ENCODE data around the gene FAM156A. TPM values are rescaled to one million over a fixed set of nuclear protein-coding genes. Genes with fewer than 3 reads are reported as not detected.
"Not testable (repeated sequence)": the region's sequence is repeated elsewhere in the genome, so short reads cannot be mapped to it uniquely, and the experiment has no call there.

Gene FAM156A
- total RNA-seq, 6 donors from 2014 or later, result 12.0 to 60.8 (median 17.6) TPM

GRCh38 chrX:52979993-52980392 is 21.7 kb upstream of the FAM156A start:
- no peaks in the 10 kb centered on the region for H3K27me3 ChIP-seq
- H3K27ac ChIP-seq, result peak overlapping the region; percentile 1 to 49 (median 43)
- no peak for ATAC-seq (ENCODE audit: low FRiP score in 2 of 2)
- no peak overlapping the region for H3K4me3 ChIP-seq
- no peaks in the 10 kb centered on the region for H3K36me3 ChIP-seq
- no peak for DNase-seq
- TF ChIP-seq POLR2A (IDR thresholded peaks at IDR 0.05), result no peak
- no peak for TF ChIP-seq POLR2AphosphoS5 (IDR thresholded peaks at IDR 0.05)
- no peak for TF ChIP-seq CTCF (IDR thresholded peaks at IDR 0.05)
- TF ChIP-seq EP300 (IDR thresholded peaks at IDR 0.05), result no peak
- H3K9me3 ChIP-seq, result no peaks in the 10 kb centered on the region
- H3K4me1 ChIP-seq, result no peaks in the 10 kb centered on the region
- WGBS, 2 donors, result 86 to 98% methylated on average over 4 of the region's 4 CpGs

- H3K36me3 ChIP-seq, result no peaks in the 10 kb centered on the region
- no peak for DNase-seq
- H3K4me1 ChIP-seq, result no peaks in the 10 kb centered on the region
- WGBS, 2 donors, result 55 to 71% methylated on average over 4 of the region's 4 CpGs
- TF ChIP-seq POLR2A (IDR thresholded peaks at IDR 0.05) (no peak), POLR2AphosphoS5 (IDR thresholded peaks at IDR 0.05) (peak; percentile 8 to 28), EP300 (IDR thresholded peaks at IDR 0.05) (peak in 2 of 4 donors; percentile 70 to 71), CTCF (IDR thresholded peaks at IDR 0.05) (no peak)
- ATAC-seq (ENCODE audit: low FRiP score in 2 of 2), result peak in 1 of 2 donors; percentile 24
- no peaks in the 10 kb centered on the region for H3K9me3 ChIP-seq
- no peaks in the 10 kb centered on the region for H3K27me3 ChIP-seq
- peak overlapping the region in 3 of 4 donors; percentile 35 to 58 (median 42) for H3K27ac ChIP-seq
- no peak overlapping the region for H3K4me3 ChIP-seq
Observed at GRCh38 chrX:52979568-52979967, 21.2 kb upstream of the FAM156A start.

GRCh38 chrX:52977953-52978352 is 19.6 kb upstream of the FAM156A start:
- DNase-seq (no peak), ATAC-seq (ENCODE audit: low FRiP score in 2 of 2) (no peak)
- Histone ChIP-seq H3K36me3 (no peaks in the 10 kb centered on the region), H3K4me3 (no peak overlapping the region), H3K9me3 (no peaks in the 10 kb centered on the region), H3K27me3 (no peaks in the 10 kb centered on the region), H3K27ac (no peak overlapping the region), H3K4me1 (no peaks in the 10 kb centered on the region)
- WGBS, 2 donors, result 73 to 75% methylated on average over 2 of the region's 2 CpGs
- TF ChIP-seq POLR2A (IDR thresholded peaks at IDR 0.05) (no peak), EP300 (IDR thresholded peaks at IDR 0.05) (no peak)

GRCh38 chrX:52975576-52975975 is 17.3 kb upstream of the FAM156A start:
- not testable (repeated sequence) for H3K4me3 ChIP-seq; H3K27me3 ChIP-seq; H3K9me3 ChIP-seq; H3K36me3 ChIP-seq; DNase-seq; H3K4me1 ChIP-seq; H3K27ac ChIP-seq; ATAC-seq (ENCODE audit: low FRiP score in 2 of 2)
- WGBS, 2 donors, result 91 to 98% methylated on average over 7 to 11 of the region's 11 CpGs

GRCh38 chrX:52974336-52974992 is 16.1 kb upstream of the FAM156A start:
- WGBS, 2 donors, result 80 to 90% methylated on average over 6 to 8 of the region's 8 CpGs

GRCh38 chrX:52967922-52968321 is 9.6 kb upstream of the FAM156A start:
- not testable (repeated sequence) for H3K4me1 ChIP-seq, H3K36me3 ChIP-seq, H3K27me3 ChIP-seq, DNase-seq, H3K27ac ChIP-seq, H3K4me3 ChIP-seq, H3K9me3 ChIP-seq
- peak in 1 of 2 donors; percentile 31 for ATAC-seq (ENCODE audit: low FRiP score in 2 of 2)
- WGBS, 2 donors, result no CpG with 5 or more reads among the region's 10 CpGs

More at GRCh38 chrX:52974336-52974992, 16.1 kb upstream of the FAM156A start:
- ATAC-seq (ENCODE audit: low FRiP score in 2 of 2); H3K4me1 ChIP-seq; H3K9me3 ChIP-seq; H3K4me3 ChIP-seq; H3K36me3 ChIP-seq; DNase-seq; H3K27me3 ChIP-seq; H3K27ac ChIP-seq: not testable (repeated sequence)

GRCh38 chrX:52966993-52967738 is 8.8 kb upstream of the FAM156A start:
- ATAC-seq (ENCODE audit: low FRiP score in 2 of 2); H3K27ac ChIP-seq; H3K4me1 ChIP-seq; H3K4me3 ChIP-seq; H3K9me3 ChIP-seq; H3K36me3 ChIP-seq; DNase-seq; H3K27me3 ChIP-seq: not testable (repeated sequence)
- no CpG with 5 or more reads among the region's 16 CpGs for WGBS, 2 donors

- not testable (repeated sequence) for H3K27me3 ChIP-seq; H3K9me3 ChIP-seq; H3K4me3 ChIP-seq; ATAC-seq (ENCODE audit: low FRiP score in 2 of 2); H3K36me3 ChIP-seq; H3K27ac ChIP-seq; DNase-seq; H3K4me1 ChIP-seq
- WGBS, 2 donors, result no CpG with 5 or more reads among the region's 7 CpGs
Observed at GRCh38 chrX:52958961-52959360, 643 bp upstream of the FAM156A start.

- not testable (repeated sequence) for H3K36me3 ChIP-seq; H3K27ac ChIP-seq; ATAC-seq (ENCODE audit: low FRiP score in 2 of 2); H3K4me1 ChIP-seq; H3K27me3 ChIP-seq; DNase-seq; H3K9me3 ChIP-seq; H3K4me3 ChIP-seq
- WGBS, 2 donors, result no CpG with 5 or more reads among the region's 10 CpGs
Observed at GRCh38 chrX:52949884-52950283, 8.4 kb downstream of the FAM156A start.

- H3K9me3 ChIP-seq; H3K27ac ChIP-seq; H3K36me3 ChIP-seq; DNase-seq; H3K4me3 ChIP-seq; H3K4me1 ChIP-seq; ATAC-seq (ENCODE audit: low FRiP score in 2 of 2); H3K27me3 ChIP-seq: not testable (repeated sequence)
- no CpG with 5 or more reads among the region's 4 CpGs for WGBS, 2 donors
Observed at GRCh38 chrX:52949325-52949724, 9.0 kb downstream of the FAM156A start.
